ENCODE results near the gene CBX6.

Gene CBX6

GRCh38 chr22:38819387-38819940 lies 52.6 kb downstream of the CBX6 start:
- Histone ChIP-seq H3K9me3 (ENCODE audit: control insufficient read depth, low read length) (no peaks in the 10 kb centered on the region), H3K4me3 (ENCODE audit: low read length) (no peak overlapping the region), H3K9ac (ENCODE audit: low read length) (no peak overlapping the region), H3K4me1 (ENCODE audit: control insufficient read depth, insufficient read depth, low read length) (no peaks in the 10 kb centered on the region), H3K36me3 (ENCODE audit: control insufficient read depth, insufficient read depth, low read length) (no peaks in the 10 kb centered on the region), H3K27me3 (ENCODE audit: control insufficient read depth, insufficient read depth, low read length) (no peaks in the 10 kb centered on the region)

- no peak overlapping the region for H3K9ac ChIP-seq (ENCODE audit: low read length)
- no peaks in the 10 kb centered on the region for H3K4me1 ChIP-seq (ENCODE audit: control insufficient read depth, insufficient read depth, low read length)
- H3K27me3 ChIP-seq (ENCODE audit: control insufficient read depth, insufficient read depth, low read length), result no peaks in the 10 kb centered on the region
- no peaks in the 10 kb centered on the region for H3K9me3 ChIP-seq (ENCODE audit: control insufficient read depth, low read length)
- no peak overlapping the region for H3K4me3 ChIP-seq (ENCODE audit: low read length)
- no peaks in the 10 kb centered on the region for H3K36me3 ChIP-seq (ENCODE audit: control insufficient read depth, insufficient read depth, low read length)
Measured at GRCh38 chr22:38817196-38817595, 54.8 kb downstream of the CBX6 start.

DNA sequence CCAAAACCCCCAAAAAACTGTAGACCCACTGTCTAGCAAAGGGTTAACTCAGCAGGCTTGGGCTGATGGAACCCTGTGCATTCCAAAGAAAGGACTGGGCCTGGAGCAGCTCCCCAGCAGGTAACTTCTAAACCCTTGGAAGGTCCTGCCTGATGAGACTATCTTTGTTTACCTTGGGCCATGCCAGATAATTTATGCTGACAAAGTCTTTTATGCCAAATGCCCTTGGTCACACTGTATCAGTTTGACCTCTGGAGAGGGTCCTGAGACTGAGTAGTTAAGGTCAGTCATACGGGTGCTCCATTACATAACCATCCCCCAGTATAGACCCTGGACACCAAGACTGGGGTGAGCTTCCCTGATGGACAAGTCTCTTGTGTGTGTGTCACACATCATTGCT lies 56.2 kb downstream of the CBX6 start:
- Histone ChIP-seq H3K4me1 (ENCODE audit: control insufficient read depth, insufficient read depth, low read length) (no peaks in the 10 kb centered on the region), H3K27me3 (ENCODE audit: control insufficient read depth, insufficient read depth, low read length) (no peaks in the 10 kb centered on the region), H3K9ac (ENCODE audit: low read length) (no peak overlapping the region), H3K36me3 (ENCODE audit: control insufficient read depth, insufficient read depth, low read length) (no peaks in the 10 kb centered on the region), H3K9me3 (ENCODE audit: control insufficient read depth, low read length) (no peaks in the 10 kb centered on the region), H3K4me3 (ENCODE audit: low read length) (no peak overlapping the region)
